Measurements from ENCODE around the gene PIP5K1B. TPM values are rescaled to one million over a fixed set of nuclear protein-coding genes. Genes with fewer than 3 reads are reported as not detected.

The PIP5K1B gene
- total RNA-seq, 3 donors from 2014 or later = 60.0 to 122 (median 73.3) TPM

- ATAC-seq = no peak
- H3K4me3 ChIP-seq = no peak overlapping the region
- H3K36me3 ChIP-seq (ENCODE audit: low read depth) = no peaks in the 10 kb centered on the region
- TF ChIP-seq, protein P1, sequence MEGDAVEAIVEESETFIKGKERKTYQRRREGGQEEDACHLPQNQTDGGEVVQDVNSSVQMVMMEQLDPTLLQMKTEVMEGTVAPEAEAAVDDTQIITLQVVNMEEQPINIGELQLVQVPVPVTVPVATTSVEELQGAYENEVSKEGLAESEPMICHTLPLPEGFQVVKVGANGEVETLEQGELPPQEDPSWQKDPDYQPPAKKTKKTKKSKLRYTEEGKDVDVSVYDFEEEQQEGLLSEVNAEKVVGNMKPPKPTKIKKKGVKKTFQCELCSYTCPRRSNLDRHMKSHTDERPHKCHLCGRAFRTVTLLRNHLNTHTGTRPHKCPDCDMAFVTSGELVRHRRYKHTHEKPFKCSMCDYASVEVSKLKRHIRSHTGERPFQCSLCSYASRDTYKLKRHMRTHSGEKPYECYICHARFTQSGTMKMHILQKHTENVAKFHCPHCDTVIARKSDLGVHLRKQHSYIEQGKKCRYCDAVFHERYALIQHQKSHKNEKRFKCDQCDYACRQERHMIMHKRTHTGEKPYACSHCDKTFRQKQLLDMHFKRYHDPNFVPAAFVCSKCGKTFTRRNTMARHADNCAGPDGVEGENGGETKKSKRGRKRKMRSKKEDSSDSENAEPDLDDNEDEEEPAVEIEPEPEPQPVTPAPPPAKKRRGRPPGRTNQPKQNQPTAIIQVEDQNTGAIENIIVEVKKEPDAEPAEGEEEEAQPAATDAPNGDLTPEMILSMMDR (IDR thresholded peaks at IDR 0.05) = no peak
- DNase-seq = no peak
- H3K4me1 ChIP-seq (ENCODE audit: low read depth) = no peaks in the 10 kb centered on the region
- no peaks in the 10 kb centered on the region for H3K9me3 ChIP-seq
- intact Hi-C loops (cut with DNase I, micrococcal nuclease) = no loop called here
Measured at GRCh38 chr9:68869022-68869421, 164.0 kb downstream of the PIP5K1B start.

DNA sequence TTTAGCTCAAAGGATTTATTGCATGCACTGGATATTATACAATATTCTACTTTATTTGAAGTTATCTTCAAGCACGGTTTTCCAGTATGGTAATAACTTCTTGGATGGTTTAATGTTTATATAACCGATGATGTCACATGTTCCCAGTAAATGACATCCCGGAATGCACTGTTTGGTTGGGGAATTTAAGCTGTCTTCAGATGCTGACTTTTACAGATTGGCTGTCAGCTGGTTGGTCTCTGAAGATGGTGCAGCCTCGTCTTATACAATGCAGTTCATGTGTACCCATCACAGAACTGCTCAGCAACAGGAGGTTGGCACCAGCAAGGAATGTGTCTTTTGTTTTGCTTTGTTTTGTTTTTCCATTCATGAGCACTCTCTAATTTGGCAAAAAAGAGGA is 165.0 kb downstream of the PIP5K1B start:
- no peak for ATAC-seq
- DNase-seq = no peak
- Histone ChIP-seq H3K4me1 (ENCODE audit: low read depth) (no peaks in the 10 kb centered on the region), H3K4me3 (no peak overlapping the region), H3K9me3 (no peaks in the 10 kb centered on the region), H3K36me3 (ENCODE audit: low read depth) (no peaks in the 10 kb centered on the region)
- intact Hi-C loops (cut with DNase I, micrococcal nuclease) = no loop called here
- TF ChIP-seq, protein P1 (IDR thresholded peaks at IDR 0.05) = no peak

- TF ChIP-seq, protein P1 (IDR thresholded peaks at IDR 0.05) = no peak
- H3K36me3 ChIP-seq (ENCODE audit: low read depth) = no peaks in the 10 kb centered on the region
- intact Hi-C loops (cut with DNase I, micrococcal nuclease) = no loop called here
- H3K4me3 ChIP-seq = no peak overlapping the region
- no peak for ATAC-seq
- H3K9me3 ChIP-seq = no peaks in the 10 kb centered on the region
- no peak for DNase-seq
- H3K4me1 ChIP-seq (ENCODE audit: low read depth) = no peaks in the 10 kb centered on the region
Measured at GRCh38 chr9:68871236-68871635, 166.2 kb downstream of the PIP5K1B start.

- no peak for ATAC-seq
- DNase-seq = no peak
Measured at GRCh38 chr9:68872026-68872501, 167.0 kb downstream of the PIP5K1B start.

DNA sequence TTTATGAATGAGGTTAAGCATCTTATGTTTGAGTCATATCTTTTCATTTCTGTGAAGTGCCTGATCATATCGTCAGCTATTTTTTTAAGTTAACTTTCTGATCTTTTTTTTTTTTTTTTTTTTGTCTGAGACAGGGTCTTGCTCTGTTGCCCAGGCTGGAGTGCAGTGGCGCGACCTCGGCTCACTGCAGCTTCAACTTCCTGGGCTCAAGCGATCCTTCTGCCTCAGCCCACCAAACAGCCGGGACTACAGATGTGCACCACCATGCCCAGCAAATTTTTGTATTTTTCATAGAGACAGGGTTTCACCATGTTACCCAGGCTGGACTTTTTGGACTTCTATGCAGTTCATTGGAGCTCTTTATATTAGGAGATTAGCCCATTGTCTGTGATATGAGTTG is 168.1 kb downstream of the PIP5K1B start:
- DNase-seq = no peak
- intact Hi-C loops (cut with DNase I, micrococcal nuclease) = no loop called here

More at GRCh38 chr9:68872026-68872501, 167.0 kb downstream of the PIP5K1B start:
- intact Hi-C loops (cut with DNase I, micrococcal nuclease) = no loop called here
- Histone ChIP-seq H3K9me3 (no peaks in the 10 kb centered on the region), H3K4me3 (no peak overlapping the region), H3K4me1 (ENCODE audit: low read depth) (no peaks in the 10 kb centered on the region), H3K36me3 (ENCODE audit: low read depth) (no peaks in the 10 kb centered on the region)
- TF ChIP-seq, protein P1 (IDR thresholded peaks at IDR 0.05) = no peak

More for the DNA sequence above, 168.1 kb downstream of the PIP5K1B start:
- Histone ChIP-seq H3K36me3 (ENCODE audit: low read depth) (no peaks in the 10 kb centered on the region), H3K9me3 (no peaks in the 10 kb centered on the region), H3K4me3 (no peak overlapping the region), H3K4me1 (ENCODE audit: low read depth) (no peaks in the 10 kb centered on the region)
- TF ChIP-seq, protein P1 (IDR thresholded peaks at IDR 0.05) = no peak
- ATAC-seq = no peak
